Measurements from ENCODE around the gene HEATR1.
"Not testable (repeated sequence)": the region's sequence is repeated elsewhere in the genome, so short reads cannot be mapped to it uniquely, and the experiment has no call there.

The HEATR1 gene

DNA sequence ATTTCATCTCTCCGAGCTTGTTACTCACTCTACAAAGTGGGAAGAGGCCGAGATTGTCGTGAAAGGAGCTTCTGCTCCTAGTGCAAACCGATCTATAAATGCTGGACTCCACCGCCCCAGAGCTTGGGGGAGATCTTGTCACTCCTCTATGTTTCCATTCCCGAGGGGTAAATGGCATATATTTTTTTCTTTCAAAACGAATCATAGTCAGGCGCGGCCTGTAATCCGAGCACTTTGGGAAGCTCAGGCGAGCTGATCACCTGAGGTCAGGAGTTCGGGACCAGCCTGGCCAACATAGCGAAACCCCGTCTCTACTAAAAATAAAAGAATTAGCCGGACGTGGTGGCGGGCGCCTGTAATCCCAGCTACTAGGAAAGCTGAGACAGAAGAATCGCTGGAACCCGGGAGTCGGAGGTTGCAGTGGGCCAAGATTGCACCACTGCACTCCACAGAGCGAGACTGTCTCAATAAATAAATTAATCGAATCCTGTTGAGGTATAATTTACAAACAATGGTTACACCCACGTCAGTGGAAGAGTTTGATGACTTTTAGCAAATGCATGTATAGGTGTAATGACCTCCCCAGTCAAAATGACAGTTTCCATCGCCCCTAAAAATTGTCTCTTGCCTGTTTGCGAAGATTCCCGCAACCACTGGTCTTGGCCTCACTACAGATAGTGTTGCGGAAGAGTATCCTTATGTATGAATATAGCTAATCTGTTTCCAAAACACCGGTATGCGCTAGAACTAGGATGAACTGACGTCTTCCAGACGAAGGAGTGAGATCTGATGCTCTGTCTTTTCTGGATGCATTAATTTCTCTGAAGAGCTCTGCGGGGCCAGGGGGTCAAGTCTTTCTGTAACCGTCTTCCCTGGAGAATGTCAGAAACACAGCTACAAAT is 840 bp upstream of the HEATR1 start:
- CTCF ChIA-PET = interaction anchor here (0.8 to 1.0 kb wide), 4 partner anchors 9 to 155 kb away, joined by 3 to 4 read pairs (median 4); no protein-coding TSS in a partner anchor
- TF ChIP-seq SP1 (IDR thresholded peaks at IDR 0.05) (no peak), HDGF (IDR thresholded peaks at IDR 0.05; ENCODE audit: borderline replicate concordance) (peak; percentile 83; the same call in 1 of the 2 replicates), ELF4 (IDR thresholded peaks at IDR 0.05) (no peak), TARDBP (IDR thresholded peaks at IDR 0.05) (no peak), NFRKB (IDR thresholded peaks at IDR 0.05) (no peak)
- no peak for DNase-seq (ENCODE audit: extremely low spot score)
- POLR2A ChIA-PET = interaction anchor here (0.6 to 4.3 kb wide), 55 partner anchors 9 to 957 kb away, joined by 3 to 44 read pairs (median 4); partner anchors contain the start of genes ACTN2, MTR and NID1

DNA sequence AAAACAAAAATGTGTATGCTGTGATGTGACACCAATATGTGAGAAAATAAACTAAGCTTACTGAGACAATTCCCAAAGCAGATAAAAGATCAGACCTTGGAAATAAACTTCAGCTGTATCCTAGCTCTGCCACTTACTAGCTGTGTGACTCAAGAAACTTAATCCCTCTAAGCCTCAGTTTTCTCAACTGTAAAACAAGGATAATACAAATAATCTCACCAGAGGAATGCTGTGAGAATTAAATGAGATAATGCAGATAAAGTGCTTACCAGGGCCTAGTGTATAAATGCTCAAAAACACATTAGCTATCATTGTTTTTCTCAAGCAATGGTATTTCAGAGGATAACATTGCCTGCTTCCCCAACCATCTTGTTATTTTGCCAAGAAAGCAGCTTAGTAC is 2.1 kb downstream of the HEATR1 start:
- TF ChIP-seq FOXM1 (IDR thresholded peaks at IDR 0.05; ENCODE audit: borderline replicate concordance) = no peak
- no peak for TF ChIP-seq CTBP1 (IDR thresholded peaks at IDR 0.05; ENCODE audit: borderline replicate concordance)
- no peak for TF ChIP-seq LEF1 (IDR thresholded peaks at IDR 0.05; ENCODE audit: borderline replicate concordance)
- TF ChIP-seq BHLHE40 (IDR thresholded peaks at IDR 0.05; ENCODE audit: borderline replicate concordance) = no peak
- no peak for TF ChIP-seq FOXA1 (IDR thresholded peaks at IDR 0.05)
- no peak for TF ChIP-seq NFRKB (IDR thresholded peaks at IDR 0.05)
- TF ChIP-seq, protein P1, sequence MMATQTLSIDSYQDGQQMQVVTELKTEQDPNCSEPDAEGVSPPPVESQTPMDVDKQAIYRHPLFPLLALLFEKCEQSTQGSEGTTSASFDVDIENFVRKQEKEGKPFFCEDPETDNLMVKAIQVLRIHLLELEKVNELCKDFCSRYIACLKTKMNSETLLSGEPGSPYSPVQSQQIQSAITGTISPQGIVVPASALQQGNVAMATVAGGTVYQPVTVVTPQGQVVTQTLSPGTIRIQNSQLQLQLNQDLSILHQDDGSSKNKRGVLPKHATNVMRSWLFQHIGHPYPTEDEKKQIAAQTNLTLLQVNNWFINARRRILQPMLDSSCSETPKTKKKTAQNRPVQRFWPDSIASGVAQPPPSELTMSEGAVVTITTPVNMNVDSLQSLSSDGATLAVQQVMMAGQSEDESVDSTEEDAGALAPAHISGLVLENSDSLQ (IDR thresholded peaks at IDR 0.05) = no peak
- no peak for TF ChIP-seq TARDBP (IDR thresholded peaks at IDR 0.05)
- TF ChIP-seq HDGF (IDR thresholded peaks at IDR 0.05; ENCODE audit: borderline replicate concordance) = no peak
- POLR2A ChIA-PET = interaction anchor here (4.3 kb wide), 1 partner anchor 192 kb away, joined by 44 read pairs; the partner anchor contains the start of gene MTR
- CTCF ChIA-PET = no interaction called here
- no peak for DNase-seq (ENCODE audit: extremely low spot score)

DNA sequence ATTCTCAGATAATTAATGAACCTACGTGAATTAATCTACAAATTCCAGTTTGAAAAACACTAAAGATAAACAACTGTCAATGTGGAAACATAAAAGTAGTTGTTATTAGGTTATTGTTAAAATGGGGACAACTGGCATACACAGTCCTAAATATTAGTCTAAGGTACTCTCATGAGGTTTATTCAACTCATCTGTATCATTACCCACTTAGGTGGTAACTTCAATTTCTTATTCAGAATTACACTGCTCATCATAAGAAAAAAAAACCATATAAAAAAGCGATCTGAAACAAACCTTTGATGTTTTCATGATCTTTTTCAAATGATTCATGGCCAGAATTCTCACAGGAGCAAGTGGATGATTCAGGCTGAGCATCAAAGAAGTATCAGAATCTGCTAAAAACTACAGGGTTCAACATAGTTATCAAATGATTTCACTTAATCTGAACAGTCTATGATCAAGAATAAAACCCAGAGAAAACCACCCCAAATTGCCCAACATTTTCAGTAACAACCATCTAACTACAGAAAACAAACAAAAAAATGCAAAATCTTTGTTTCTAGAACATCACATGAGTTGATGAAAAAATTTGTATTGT is 13.7 kb downstream of the HEATR1 start:
- ChIA-PET POLR2A (interaction anchor here (1.5 kb wide), 1 partner anchor 14 kb away, joined by 6 read pairs; the partner anchor contains the start of gene HEATR1), CTCF (interaction anchor here (0.8 kb wide), 1 partner anchor 13 kb away, joined by 3 read pairs; no protein-coding TSS in a partner anchor)
- no peak for TF ChIP-seq SP1 (IDR thresholded peaks at IDR 0.05)

DNA sequence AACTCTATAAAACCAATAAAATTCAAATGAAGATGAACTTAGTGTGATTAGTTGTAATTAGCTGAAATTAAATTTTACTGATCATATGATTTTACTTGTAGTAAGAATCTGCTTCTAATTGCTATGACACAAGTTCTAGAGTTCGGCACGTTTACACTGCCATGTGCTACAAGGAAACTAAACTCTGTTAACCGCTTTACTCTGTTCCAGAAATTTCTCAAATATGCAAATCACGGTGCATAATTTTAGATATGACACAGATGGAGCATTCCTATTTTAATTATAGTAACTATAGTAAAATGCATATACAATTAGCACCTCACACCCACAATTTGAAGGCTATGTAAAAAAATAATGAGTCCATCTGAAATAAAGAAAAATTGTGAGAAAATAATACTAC is 14.8 kb downstream of the HEATR1 start:
- CTCF ChIA-PET = no interaction called here
- TF ChIP-seq FOXK2 (IDR thresholded peaks at IDR 0.05) (no peak), LEF1 (IDR thresholded peaks at IDR 0.05; ENCODE audit: borderline replicate concordance) (no peak), ARNT (IDR thresholded peaks at IDR 0.05) (no peak), SUZ12 (IDR thresholded peaks at IDR 0.05) (no peak), TARDBP (IDR thresholded peaks at IDR 0.05) (no peak)
- TF ChIP-seq, protein P1 (IDR thresholded peaks at IDR 0.05) = no peak
- POLR2A ChIA-PET = no interaction called here
- no peak for DNase-seq (ENCODE audit: extremely low spot score)

More for the DNA sequence above, 13.7 kb downstream of the HEATR1 start:
- DNase-seq (ENCODE audit: extremely low spot score) = no peak

DNA sequence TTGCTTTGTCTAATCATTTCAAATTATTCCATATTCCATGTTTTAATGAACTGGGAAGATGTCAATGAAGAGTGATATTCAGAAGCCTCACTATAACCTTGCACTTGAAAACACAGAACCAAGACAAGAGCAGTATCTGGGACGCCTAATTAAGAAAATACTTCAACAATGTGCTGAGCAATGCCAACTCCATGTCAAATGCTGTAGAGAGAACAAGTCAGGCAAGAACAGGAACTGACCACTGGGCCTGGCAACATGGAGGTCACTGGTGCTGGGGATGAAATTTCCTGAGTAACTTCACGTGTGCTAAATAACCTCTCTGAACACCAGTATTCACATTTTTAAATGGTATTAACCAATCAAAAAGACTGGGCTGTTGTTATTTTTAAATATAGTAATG is 22.8 kb downstream of the HEATR1 start:
- CTCF ChIA-PET = interaction anchor here (0.6 kb wide), 1 partner anchor 9 kb away, joined by 5 read pairs; no protein-coding TSS in a partner anchor
- no peak for DNase-seq (ENCODE audit: extremely low spot score)
- POLR2A ChIA-PET = no interaction called here
- TF ChIP-seq ZNF384 (IDR thresholded peaks at IDR 0.05) (no peak), L3MBTL2 (conservative IDR thresholded peaks at IDR 0.05) (no peak), HDGF (IDR thresholded peaks at IDR 0.05; ENCODE audit: borderline replicate concordance) (no peak), SP1 (IDR thresholded peaks at IDR 0.05) (no peak)
- TF ChIP-seq, protein P1 (IDR thresholded peaks at IDR 0.05) = no peak

DNA sequence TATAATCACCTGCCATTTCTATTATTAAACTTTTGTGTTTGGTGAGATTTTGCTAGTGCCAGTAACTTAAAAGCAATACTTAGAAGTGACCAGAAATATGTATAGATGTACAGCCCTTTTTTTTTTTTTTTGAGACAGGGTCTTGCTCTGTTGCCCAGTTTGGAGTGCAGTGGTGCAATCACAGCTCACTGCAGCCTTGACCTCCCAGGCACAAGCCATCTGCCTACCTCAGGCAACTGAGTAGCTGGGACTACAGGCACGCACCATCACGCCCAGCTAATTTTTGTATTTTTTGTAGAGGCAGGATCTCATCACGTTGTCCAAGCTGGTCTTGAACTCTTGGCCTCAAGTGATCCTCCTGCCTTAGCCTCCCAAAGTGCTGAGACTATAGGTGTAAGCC is 23.9 kb downstream of the HEATR1 start:
- DNase-seq (ENCODE audit: extremely low spot score); CTCF ChIA-PET: not testable (repeated sequence)
- POLR2A ChIA-PET = interaction anchor here (0.7 kb wide), 1 partner anchor 24 kb away, joined by 4 read pairs; the partner anchor contains the start of gene HEATR1

DNA sequence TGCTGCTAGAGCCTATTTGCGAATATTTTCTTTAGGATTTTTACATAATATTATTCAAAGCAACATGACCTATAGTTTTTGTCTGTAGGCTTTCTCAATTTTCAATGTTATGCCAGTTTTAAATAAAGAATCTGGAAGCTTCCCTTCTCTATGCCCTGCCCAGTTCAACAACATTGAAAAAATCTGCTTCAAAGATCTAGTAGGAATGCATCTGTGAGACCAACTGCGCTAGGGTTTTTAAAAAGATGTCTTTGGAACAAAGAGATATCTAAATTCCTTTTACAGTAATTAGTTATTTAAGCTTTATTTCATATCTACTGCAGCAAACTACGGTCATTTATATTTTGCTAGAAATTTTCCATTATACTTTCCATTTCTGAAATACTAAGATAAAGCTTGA is 25.7 kb downstream of the HEATR1 start:
- TF ChIP-seq ARNT (IDR thresholded peaks at IDR 0.05) (no peak), ZNF384 (IDR thresholded peaks at IDR 0.05) (no peak), BHLHE40 (IDR thresholded peaks at IDR 0.05; ENCODE audit: borderline replicate concordance) (no peak), CTBP1 (IDR thresholded peaks at IDR 0.05; ENCODE audit: borderline replicate concordance) (no peak), LEF1 (IDR thresholded peaks at IDR 0.05; ENCODE audit: borderline replicate concordance) (no peak), SP1 (IDR thresholded peaks at IDR 0.05) (no peak), L3MBTL2 (conservative IDR thresholded peaks at IDR 0.05) (no peak), SUZ12 (IDR thresholded peaks at IDR 0.05) (no peak), ELF4 (IDR thresholded peaks at IDR 0.05) (no peak), HDGF (IDR thresholded peaks at IDR 0.05; ENCODE audit: borderline replicate concordance) (no peak), FOXK2 (IDR thresholded peaks at IDR 0.05) (no peak), NFRKB (IDR thresholded peaks at IDR 0.05) (no peak), TARDBP (IDR thresholded peaks at IDR 0.05) (no peak), FOXM1 (IDR thresholded peaks at IDR 0.05; ENCODE audit: borderline replicate concordance) (no peak), FOXA1 (IDR thresholded peaks at IDR 0.05) (no peak)
- TF ChIP-seq, protein P1 (IDR thresholded peaks at IDR 0.05) = no peak
- POLR2A ChIA-PET = interaction anchor here (1.6 kb wide), 1 partner anchor 26 kb away, joined by 8 read pairs; the partner anchor contains the start of gene HEATR1
- CTCF ChIA-PET = interaction anchor here (0.8 kb wide), 1 partner anchor 79 kb away, joined by 4 read pairs; no protein-coding TSS in a partner anchor
- DNase-seq (ENCODE audit: extremely low spot score) = no peak

DNA sequence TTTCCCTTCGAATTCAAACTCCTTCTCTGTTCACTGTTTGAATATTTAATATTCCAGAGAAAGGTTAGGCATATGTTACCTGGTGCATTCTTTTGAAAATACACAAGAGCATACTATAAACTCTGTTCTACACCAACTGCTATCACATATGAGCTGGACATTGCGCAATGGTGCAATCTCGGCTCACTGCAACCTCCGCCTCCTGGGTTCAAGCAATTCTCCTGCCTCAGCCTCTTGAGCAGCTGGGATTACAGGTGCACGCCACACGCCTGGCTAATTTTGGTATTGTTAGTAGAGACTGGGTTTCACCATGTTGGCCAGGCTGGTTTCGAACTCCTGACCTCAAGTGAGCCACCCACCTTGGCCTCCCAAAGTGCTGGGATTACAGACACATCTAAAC is 27.3 kb downstream of the HEATR1 start:
- POLR2A ChIA-PET = not testable (repeated sequence)

More for the DNA sequence above, 27.3 kb downstream of the HEATR1 start:
- CTCF ChIA-PET; DNase-seq (ENCODE audit: extremely low spot score): not testable (repeated sequence)

All from HEK293T (cell line).